ENCODE measurements around the gene C12orf56.
A peak's percentile ranks its signal among the peaks of the same experiment; 100 is the strongest.
"Not testable (repeated sequence)": the region's sequence is repeated elsewhere in the genome, so short reads cannot be mapped to it uniquely, and the experiment has no call there.

Gene C12orf56

DNA sequence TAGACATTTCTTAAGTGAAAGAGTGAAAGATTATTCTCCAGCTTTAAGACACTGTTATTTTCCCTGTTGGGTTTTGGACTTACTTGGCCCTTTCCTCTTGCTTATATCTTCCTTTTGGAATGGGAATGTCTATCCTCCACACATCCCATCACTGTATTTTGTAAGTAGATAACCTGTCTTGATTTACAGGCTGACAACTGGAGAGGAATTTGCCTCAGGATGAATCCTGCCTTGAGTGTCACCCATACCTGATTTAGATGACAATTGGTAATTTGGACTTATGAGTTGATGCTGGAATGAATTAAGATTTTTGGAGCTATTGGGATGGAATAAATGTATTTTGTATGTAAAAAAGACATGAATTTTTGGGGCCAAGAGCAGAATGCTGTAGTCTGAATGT is 94.3 kb downstream of the C12orf56 start:
- DNase-seq, result no peak

DNA sequence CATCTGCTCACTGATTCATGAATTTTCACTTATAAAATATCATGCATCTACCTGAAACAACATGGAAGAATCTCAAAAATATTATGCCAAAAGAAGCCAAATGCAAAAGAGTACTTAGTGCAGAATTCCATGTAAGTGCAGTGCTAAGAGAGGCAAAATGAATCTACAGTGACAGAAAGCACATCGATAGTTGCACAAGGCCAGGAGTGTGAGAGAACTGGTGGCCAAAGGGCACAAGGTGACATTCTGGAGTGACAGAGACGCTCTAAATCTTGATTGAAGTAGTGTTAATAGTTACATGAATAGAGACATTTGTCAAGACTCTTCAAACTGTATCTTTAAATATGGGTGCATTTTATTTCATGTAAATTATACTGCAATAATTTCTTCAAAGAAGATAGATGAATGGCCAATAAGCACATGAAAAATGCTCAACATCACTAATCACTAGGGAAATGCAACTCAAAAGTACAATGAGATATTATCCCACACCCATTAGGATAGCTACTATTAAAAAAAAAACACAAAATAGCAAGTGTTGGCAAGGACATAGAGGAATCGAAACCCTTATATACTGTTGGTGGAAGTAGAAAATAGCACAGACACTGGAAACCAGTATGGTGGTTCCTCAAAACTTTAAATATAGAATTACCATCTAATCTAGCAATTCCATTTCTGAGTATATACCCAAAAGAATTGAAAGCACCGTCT is 96.7 kb downstream of the C12orf56 start:
- DNase-seq, result no peak

DNA sequence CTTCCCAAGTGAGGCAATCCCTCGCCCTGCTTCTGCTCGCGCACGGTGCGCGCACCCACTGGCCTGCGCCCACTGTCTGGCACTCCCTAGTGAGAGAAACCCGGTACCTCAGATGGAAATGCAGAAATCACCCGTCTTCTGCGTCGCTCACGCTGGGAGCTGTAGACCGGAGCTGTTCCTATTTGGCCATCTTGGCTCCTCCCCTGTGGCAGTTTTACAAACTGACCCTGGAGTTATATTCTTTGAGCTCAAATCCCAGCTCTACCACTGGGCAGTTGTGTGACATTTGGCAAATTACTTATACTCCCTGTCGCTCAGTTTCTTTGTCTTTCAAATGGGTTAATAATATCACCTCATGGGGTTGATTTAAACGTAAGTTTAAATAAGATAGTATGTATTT is 97.4 kb downstream of the C12orf56 start:
- not testable (repeated sequence) for DNase-seq

DNA sequence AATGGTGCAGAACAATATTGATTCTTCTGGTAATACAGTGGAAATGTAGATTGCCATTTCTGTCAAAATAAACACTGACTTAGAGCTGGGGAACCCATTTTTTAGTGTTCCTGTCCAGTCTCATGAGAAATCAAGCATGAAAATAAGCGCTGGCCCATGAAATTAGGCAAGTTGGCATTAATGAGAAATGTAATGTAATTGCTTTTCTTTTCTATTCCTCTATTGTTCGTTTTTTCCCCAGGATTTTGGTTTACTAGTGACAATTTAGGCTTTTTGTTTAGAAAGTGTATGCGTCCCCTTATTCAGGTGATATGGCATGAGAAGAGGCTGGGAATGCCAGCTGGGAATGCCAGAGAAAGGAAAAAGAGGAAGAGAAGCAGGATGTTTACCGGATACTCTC is 104.0 kb downstream of the C12orf56 start:
- DNase-seq, result no peak

DNA sequence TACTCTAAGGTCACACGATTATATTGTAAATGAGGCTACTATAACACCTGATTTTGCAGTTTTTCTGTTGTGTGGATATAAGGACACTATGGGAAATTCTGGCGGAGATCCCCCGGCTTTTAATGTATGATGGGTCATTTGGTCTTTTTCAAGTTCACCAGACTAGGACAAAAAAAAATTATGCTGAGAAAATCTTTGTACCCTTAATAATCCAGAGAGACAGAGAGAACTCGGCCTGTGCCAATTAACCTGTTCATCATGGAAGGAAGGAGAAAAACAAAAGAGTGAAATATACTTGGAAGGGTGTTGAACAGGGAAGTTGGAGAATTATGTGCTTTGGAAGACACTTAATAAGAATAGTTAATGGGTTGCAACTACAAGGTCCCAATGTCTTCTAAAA is 106.3 kb downstream of the C12orf56 start:
- no peak for DNase-seq

DNA sequence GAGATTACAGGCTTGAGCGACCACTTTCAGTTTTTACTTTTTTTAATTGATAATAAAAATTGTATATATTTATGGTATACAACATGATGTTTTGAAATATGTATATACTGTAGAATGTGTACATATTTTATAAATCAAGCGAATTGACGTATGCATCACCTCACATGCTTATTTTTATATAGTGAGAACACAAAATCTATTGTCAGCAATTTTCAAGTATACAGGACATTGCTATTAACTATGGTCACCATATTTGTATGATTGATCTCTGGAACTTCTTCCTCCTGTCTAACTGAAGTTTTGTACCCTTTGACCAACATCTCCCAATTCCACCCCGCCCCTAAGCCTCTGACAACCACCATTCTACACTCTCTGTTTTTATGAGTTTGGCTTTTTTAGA is 112.1 kb downstream of the C12orf56 start:
- no peak for DNase-seq

DNA sequence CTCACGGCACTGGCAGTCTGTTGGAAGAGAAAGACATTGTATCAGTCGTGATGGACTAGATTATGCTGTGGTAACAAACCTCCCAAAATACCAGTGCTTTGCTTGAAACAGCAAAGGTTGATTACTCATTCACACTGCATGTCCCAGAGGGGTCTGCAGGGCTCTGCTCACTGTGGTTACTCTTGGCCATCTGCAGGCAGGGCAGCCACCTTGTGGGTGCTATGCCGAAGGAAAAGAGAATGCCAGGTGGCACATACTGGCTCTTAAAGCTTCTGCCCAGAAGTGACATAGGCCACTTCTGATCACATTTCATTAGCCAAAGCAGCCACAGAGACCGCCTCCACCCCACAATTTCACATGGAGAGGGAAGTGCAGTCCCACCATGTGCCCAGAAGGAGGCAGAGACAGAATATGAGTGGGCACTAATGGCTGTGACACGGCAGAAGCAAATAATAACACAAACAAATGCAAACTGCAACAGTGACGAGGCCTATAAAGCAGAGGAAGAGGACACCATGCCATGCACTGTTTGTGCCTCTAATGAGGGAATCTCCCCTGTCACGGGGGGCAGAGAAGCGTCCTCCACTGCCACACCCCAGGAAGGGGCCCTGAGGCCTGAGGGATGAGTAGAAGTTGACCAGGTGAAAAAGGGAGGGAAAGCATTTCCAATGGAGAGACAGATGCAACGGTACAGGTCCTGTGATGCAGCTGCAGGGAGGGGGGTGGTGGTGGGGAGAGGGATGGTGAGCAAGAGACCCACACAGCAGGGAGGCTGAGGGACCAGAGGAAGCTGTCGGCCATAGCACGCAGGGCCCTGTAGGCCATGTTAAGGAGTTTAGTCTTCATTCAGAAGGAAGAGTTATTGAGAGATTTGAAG is 116.8 kb downstream of the C12orf56 start:
- DNase-seq, result no peak

DNA sequence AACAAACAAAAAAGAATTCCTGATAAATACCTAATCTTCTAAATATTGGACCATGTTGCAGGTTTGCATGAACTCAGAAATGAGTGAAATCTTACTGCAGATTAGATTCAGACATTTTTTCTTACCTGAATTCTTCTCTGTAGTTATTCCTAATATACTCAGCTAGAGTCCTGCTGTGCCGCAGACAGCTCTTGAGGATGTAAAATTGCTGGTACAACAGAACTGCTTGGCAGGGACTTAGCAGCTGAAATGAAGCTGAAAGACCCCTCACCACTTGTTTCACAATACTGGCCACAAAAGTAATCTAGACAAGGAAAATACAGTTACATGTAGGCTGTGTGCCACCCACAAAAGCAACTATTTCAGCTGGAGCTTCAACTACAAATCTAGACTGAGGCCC is 120.1 kb downstream of the C12orf56 start:
- no peak for DNase-seq

DNA sequence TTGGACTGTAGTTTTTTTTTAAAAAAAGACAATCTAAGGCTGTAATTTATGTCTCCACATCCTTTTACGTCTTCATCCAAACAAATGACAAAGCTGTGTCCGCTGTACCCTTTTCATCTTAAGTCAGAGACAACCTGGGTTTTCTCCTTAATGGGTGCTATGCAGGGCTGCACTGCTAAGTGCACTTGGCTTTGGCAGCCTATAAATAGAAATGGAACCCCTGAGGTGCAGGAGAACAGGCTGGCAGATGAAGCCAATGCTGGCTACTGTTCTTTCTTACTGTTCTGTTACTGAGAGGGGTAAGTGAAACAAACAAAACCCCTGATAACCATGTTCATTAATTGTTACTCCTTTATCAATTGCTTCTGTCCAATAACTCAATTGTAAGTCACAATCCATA is 121.4 kb downstream of the C12orf56 start:
- DNase-seq, result no peak

DNA sequence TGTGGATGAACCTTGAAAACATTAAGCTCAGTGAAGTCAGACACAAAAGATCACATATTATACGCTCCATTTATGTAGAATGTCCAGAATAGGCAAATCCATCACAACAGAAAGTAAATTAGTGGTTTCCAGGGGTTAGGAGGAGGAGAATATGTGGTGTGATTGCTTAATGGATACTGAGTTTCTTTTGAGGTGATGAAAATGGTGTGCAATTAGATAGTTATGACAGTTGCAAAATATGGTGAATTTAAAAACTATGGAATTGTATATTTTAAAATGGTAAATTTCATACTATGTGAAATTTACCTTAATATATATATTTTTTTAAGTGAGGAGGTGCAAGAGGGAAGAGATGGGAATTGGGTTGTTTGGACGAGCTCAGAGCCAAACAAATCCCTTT is 122.1 kb downstream of the C12orf56 start:
- DNase-seq, result no peak

DNA sequence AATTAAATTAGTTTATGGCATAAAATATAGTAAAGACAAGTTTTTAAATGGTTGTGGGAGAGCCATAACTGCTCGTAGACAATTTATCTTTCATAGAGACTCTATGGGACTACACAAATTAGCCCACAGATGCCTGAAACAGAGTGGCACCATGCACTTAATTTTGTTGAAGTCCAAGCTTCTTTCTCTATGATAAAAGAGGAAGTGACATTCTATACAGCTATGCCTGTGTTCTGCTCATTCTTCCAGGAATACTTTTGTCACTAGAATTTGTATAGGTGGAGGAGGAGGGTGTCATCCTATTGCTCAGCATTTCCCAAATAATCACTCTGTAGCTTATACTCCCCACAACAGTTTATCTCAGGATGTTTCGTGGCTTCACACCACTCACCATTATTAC is 124.7 kb downstream of the C12orf56 start:
- peak in 1 of 2 experiments; percentile 8 for DNase-seq

DNA sequence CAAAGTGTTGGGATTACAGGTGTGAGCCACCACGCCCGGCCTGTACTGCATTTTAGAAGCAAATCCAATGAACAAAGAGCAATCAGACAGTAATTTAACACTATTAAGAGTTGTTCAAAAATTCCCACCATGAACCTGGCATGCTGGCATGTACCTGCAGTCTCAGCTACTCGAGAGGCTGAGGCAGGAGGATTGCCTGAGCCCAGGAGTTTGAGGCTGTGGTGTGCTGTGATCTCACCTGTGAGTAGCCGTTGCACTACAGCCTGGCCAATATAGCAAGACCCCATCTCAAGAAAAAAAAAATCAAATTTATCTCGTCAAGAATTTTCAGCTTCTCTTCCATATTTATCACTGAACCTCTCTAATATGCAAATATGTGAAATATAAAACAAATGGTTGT is 128.7 kb downstream of the C12orf56 start:
- no peak for DNase-seq

DNA sequence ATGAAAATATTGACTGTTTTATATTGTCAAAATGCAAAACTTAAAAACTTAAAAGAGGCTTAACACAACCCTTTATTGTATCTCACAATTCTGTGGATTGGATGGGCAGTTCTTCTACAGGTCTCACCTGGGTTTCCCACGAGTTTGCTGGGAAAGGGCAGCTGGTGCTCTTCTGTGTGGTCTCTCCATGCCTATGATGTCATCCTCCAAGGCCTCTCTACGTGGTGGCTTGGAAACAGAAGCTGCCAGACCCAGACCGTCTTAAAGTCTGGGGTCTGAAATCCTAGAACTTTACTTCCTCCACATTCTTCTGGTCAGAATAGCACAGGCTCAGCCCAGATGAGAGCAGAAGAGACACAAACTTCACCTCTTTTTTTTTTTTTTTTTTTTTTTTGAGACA is 132.0 kb downstream of the C12orf56 start:
- no peak for DNase-seq

DNA sequence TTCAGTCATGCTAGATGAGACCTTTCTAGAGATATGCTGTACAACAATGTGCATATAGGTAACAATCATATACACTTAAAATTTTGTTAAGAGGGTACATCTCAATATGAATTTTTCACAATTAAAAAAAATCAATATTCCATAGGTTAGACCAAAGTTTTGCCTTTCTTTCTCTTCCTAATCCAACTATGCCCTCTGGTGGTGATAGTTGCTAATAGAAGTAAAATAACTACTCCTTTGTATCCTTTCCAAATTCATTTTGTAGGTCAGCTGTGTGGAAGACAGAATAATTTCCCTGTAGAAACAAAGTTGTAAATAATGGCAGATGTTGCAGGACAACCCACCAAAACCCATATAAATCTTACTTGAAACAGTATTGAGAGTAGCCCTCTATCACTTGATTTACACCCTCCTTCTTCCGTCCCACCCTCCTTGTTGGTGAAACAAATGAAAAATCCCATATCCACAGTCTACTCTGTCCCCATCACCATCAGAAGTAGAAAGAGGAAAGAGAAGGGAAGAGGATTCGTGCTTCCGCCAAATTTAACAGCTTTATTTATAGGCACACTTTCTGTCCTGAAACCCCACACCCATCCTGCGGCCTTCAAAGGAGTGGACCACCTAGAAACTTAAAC is 134.3 kb downstream of the C12orf56 start:
- peak; percentile 47 to 62 for DNase-seq

DNA sequence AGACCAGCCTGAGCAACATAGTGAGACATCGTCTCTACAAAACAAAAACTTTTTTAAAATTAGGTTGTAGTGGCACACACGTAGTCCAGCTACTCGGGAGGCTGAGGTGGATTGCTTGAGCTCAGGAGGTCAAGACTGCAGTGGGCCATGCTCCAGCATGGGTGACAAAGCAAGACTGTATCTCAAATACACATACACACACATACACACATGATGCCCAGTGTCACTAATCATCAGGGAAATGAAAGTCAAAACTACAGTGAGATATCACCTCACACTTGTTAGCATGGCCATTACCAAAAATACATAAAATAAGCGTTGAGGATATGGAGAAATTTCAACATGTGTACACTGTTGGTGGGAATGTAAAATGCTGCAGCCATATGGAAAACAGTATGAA is 135.3 kb downstream of the C12orf56 start:
- no peak for DNase-seq

DNA sequence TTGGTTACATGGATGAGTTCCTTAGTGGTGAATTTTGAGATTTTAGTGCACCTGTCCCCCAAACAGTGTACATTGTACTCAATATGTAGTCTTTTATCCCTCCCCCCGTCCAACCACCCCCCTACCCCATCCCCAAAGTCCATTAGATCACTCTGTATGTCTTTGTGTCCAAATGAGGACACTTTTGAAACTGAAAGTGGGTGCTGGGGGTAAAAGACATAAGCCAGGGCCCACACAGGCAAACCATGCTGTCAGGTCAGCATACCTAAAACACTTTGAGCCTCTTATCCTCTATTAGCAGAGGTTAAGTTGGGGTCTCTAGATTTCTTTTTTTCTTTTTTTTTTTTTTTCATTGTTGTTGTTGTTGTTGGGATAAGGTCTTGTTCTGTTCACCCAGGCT is 137.2 kb downstream of the C12orf56 start:
- no peak for DNase-seq

DNA sequence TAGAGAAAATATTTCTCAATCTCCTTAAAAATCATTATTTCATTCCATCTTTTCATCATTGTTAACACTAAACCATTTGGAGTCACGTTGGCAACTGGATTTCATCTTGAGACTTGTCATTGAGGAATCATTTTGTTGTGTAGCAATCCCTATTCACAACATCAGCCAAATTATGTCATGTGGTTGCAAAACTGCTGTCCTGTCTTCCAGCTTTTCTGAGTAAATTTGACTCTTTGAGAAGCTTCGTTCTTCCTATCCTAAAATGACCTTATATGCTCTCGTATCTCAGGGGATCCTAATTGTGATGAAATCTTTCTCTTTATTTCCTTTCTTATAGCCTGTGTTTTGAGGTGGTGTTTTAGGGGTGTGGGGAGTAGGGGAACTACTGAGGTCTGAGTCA is 137.9 kb downstream of the C12orf56 start:
- DNase-seq, result peak; percentile 72 to 74

DNA sequence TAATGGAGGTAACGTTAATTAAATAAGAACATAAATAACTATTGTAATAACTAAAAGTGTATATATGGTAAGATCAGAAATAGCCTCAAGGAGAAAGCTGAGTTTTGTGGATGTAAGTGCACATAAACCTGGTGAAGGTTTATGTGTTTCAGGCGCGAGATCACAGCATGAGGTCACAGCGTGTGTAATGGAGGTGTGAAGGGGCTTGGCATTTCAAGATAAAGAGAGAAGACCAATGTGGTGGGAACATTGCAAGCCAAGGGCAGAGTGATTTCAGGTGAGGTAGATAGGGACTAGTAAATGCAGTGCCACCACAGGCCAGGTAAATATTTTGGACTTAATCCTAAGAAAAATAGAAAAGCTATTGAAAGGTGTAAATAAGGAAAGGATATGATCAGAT is 146.7 kb downstream of the C12orf56 start:
- no peak for DNase-seq

DNA sequence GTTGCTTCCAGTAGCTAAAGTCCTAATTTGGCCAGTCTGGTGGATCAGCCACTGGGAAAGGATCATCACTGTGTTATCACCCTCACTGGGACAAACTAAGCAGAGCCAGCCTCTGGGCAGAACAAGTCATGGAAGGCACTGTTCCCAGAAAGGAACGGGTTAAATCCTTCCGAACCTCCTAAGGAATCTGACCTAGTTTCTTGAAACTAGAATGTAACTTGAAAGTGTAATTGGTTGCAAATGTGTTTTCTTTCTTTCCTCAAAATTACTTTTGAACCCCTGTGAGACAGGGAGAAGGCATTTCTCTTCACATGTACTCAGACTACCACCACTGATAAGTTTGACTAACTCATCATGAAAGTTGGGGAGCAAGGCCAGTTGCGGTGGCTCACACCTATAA is 149.8 kb downstream of the C12orf56 start:
- no peak for DNase-seq

DNA sequence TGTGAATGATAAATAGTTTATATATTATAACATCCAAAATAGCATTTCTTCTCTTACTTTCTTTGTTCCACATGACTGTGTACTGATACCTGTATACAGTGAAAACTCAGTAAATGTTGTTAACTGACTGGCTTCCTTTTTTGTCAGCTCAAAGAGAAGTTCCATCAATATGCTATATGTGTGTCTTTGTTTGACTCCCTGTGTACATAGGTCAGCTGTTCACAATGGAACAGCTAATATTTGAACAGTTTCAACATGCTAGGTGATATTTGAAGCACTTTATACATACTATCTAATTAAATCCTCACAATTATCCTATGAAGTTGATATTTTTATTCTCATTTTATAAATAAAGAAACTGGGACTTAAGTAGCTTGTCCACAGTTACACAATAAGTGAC is 153.2 kb downstream of the C12orf56 start:
- DNase-seq, result no peak

DNA sequence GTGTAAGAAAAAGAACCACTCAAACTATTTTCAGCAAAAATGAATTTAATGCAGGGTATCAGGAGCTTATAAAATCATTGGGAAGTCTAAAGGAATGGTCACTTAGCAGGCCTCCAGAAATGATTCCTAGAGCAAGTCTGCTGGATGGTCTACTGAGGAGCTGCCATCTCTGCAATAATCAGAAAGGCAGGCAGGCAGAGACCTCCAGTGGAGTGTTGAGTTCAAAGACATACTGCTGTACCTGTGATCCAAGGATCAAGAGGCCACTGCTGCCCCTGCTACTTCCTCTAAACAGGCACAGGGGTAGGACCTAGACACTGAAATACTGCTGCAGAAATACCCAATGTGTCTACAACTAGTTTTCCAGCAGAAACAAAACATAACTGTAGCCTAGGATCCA is 154.0 kb downstream of the C12orf56 start:
- DNase-seq, result no peak

DNA sequence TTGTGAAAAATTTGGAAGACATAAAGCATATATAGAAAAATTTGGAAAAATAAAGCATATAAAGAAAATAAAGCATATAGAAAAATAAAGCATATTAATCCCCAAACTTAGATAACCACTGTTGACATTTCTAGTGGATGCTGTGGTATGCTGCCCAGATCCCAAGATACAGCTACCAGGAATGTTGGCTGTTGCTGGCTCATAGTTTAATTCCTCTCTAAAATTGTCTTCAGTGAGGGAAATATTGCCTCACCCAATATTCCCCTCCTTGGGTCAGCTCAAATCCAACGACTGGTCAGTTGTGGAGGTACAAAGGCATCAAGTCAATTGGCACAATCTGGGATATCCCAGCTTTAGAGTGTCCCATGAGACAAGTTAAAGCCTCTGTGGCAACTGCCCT is 158.4 kb downstream of the C12orf56 start:
- no peak for DNase-seq

DNA sequence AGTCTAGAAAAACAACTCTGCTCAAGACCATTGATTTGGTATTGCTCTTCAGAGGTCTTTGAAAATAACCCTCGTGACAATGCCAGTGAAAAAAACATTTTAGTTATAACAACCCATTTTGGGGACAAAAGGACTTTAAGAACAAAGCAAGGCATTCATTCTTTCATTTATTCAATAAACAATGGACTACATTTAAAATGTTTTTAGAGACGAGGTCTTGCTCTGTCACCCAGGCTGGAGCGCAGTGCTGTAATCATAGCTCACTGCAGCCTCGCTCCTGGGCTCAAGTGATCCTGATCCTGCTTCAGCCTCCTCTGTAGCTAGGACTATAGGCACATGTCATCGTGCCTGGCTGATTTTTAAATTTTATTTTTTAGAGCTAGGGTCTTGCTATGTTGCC is 160.8 kb downstream of the C12orf56 start:
- no peak for DNase-seq

DNA sequence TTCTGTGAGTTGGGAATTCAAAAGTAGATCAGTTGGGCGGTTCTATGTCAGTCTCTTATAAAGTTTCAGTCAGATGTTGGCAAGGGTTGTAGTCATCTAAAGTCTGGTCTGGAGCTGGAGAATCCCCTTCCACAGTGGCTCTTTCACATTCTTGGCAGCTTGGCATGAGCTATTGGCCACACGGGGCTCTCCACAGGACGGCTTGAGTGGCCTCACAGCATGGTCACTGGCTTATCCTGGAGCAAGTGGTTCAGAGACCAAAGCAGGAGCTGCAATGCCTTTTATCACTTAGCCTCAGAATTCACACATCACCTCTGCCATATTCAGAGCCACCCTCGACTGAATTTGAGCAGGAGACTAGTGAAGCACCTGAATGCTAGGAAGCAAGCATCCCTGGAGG is 161.3 kb downstream of the C12orf56 start:
- DNase-seq, result no peak
